HepG2 (cell line): Measurements from ENCODE around the gene INTS2. TPM values are rescaled to one million over a fixed set of nuclear protein-coding genes. Genes with fewer than 3 reads are reported as not detected.

Experiments
- ATAC-seq: fragments of 200-7000 bp; cut with Tn5 transposase; 3 replicates; pipeline ENCODE4 v1.9.1; 2020; ENCODE audit warnings: mild to moderate bottlenecking, moderate library complexity
- BruUV-seq: library from RNA; stranded (reverse); fragments of 400-500 nt; replicated peaks from 2 replicates; lab custom pipeline; 2021; lab: Mats Ljungman, UMichigan
- CTCF ChIA-PET: fragments of 300-600 bp; formaldehyde crosslinking; extraction: SDS; loops from one replicate; lab custom pipeline; 2021; ENCODE audit warnings: low total read pairs, inconsistent platforms, low intra/inter-chr PET ratio; lab: Yijun Ruan, JAX
- POLR2A ChIA-PET: fragments of 350-600 bp; sonication (Branson Sonifier 250); formaldehyde crosslinking; loops from one replicate; lab custom pipeline; 2020; ENCODE audit warnings: antibody characterized with exemption, inconsistent platforms; lab: Yijun Ruan, JAX
- DNase-seq: peaks from one replicate; pipeline ENCODE4 v3.0.0-alpha.2; 2015; ENCODE audit warnings: low spot score
- FAIRE-seq: peaks from 3 replicates; lab custom pipeline; 2011; peaks lifted over from hg19 to GRCh38; lab: Jason Lieb, UNC
- H2AFZ ChIP-seq: one replicate; pipeline ENCODE4 v1.6.1; 2011; ENCODE audit warnings: low read length, inconsistent platforms
- H3K27ac ChIP-seq: fragments of 300-600 bp; 3 replicates; pipeline ENCODE4 v1.8.0; 2011; ENCODE audit warnings: mixed run types, mild to moderate bottlenecking, mixed read lengths, low read length, inconsistent platforms; ENCODE audit not compliant: insufficient read depth; ENCODE audit errors: extremely low read length
- H3K27me3 ChIP-seq, 2 experiments: fragments of 200-600 bp in 1 of 2; 2 replicates in 1 of 2; 3 replicates in 1 of 2; pipeline versions ENCODE4 v1.6.0 to v1.8.0; 2011; ENCODE audit warnings: low read length in 2 of 2, mild to moderate bottlenecking in 2 of 2, moderate library complexity in 2 of 2, inconsistent platforms in 1 of 2; ENCODE audit not compliant: insufficient read depth in 2 of 2, control insufficient read depth in 1 of 2
- H3K36me3 ChIP-seq, 2 experiments: fragments of 200-600 bp in 1 of 2; replicated peaks in 1 of 2; 2 replicates in 1 of 2; 3 replicates in 1 of 2; pipeline versions ENCODE4 v1.5.1 to v1.8.0; 2011; ENCODE audit warnings: low read length in 2 of 2, inconsistent platforms in 1 of 2; ENCODE audit not compliant: insufficient read depth in 2 of 2, control insufficient read depth in 1 of 2
- H3K4me1 ChIP-seq: 2 replicates; pipeline ENCODE4 v1.5.1; 2012; ENCODE audit warnings: low read length, inconsistent platforms; ENCODE audit not compliant: insufficient read depth
- H3K4me2 ChIP-seq: 2 replicates; pipeline ENCODE4 v1.6.0; 2011; ENCODE audit warnings: low read depth, low read length, inconsistent platforms
- H3K4me3 ChIP-seq, 3 experiments: fragments of 200-600 bp in 1 of 3; sonication (generic), shearing (Covaris generic) in 1 of 3; replicated peaks in 1 of 3; 2 replicates each; pipeline ENCODE4 v1.5.1; 2011 to 2016; ENCODE audit warnings: low read length in 3 of 3, inconsistent platforms in 2 of 3, low read depth in 2 of 3, mild to moderate bottlenecking in 2 of 3, control low read depth in 1 of 3, mixed read lengths in 1 of 3; ENCODE audit not compliant: insufficient read depth in 1 of 3
- H3K79me2 ChIP-seq: one replicate; pipeline ENCODE4 v1.6.1; 2011; ENCODE audit warnings: low read length, inconsistent platforms; ENCODE audit not compliant: insufficient read depth
- H3K9ac ChIP-seq: 2 replicates; pipeline ENCODE4 v1.6.0; 2011; ENCODE audit warnings: mild to moderate bottlenecking, low read depth, low read length, inconsistent platforms; ENCODE audit not compliant: insufficient read depth
- H3K9me3 ChIP-seq: 2 replicates; pipeline ENCODE4 v1.5.1; 2012; ENCODE audit warnings: mild to moderate bottlenecking, low read length
- H4K20me1 ChIP-seq: 2 replicates; pipeline ENCODE4 v1.6.0; 2011; ENCODE audit warnings: inconsistent platforms, mild to moderate bottlenecking, low read length, moderate library complexity; ENCODE audit not compliant: insufficient read depth
- ARID2 ChIP-seq: sonication (generic); formaldehyde crosslinking; IDR thresholded peaks from 2 replicates; pipeline ENCODE4 v1.8.1; 2022; ENCODE audit warnings: mild to moderate bottlenecking, missing genetic modification reagents, borderline replicate concordance
- ARNT2 ChIP-seq: sonication (generic); formaldehyde crosslinking; IDR thresholded peaks from 2 replicates; pipeline ENCODE4 v1.8.0; 2022; ENCODE audit warnings: mild to moderate bottlenecking, low read depth, missing genetic modification reagents, moderate library complexity
- HMG20A ChIP-seq: IDR thresholded peaks from 2 replicates; pipeline ENCODE4 v1.6.1; 2016; ENCODE audit warnings: borderline replicate concordance
- HNRNPH1 ChIP-seq: fragments of 200-400 bp; formaldehyde crosslinking; optimal IDR thresholded peaks from 2 replicates; pipeline ENCODE3; 2017; ENCODE audit warnings: mild to moderate bottlenecking, low read depth, low read length
- NKX3-1 ChIP-seq: sonication (generic); formaldehyde crosslinking; IDR thresholded peaks from 2 replicates; pipeline ENCODE4 v1.5.0; 2020; ENCODE audit warnings: missing genetic modification reagents
- NR1H2 ChIP-seq: sonication (generic); formaldehyde crosslinking; IDR thresholded peaks from 2 replicates; pipeline ENCODE4 v1.8.1; 2022; ENCODE audit warnings: low read depth, missing genetic modification reagents, borderline replicate concordance
- SMAD1 ChIP-seq: sonication (generic); formaldehyde crosslinking; IDR thresholded peaks from 2 replicates; pipeline ENCODE4 v1.4.0; 2020; ENCODE audit warnings: missing genetic modification reagents, low read depth, mild to moderate bottlenecking, borderline replicate concordance
- TRIM24 ChIP-seq: sonication (generic); formaldehyde crosslinking; IDR thresholded peaks from 2 replicates; pipeline ENCODE4 v1.8.0; 2022; ENCODE audit warnings: mild to moderate bottlenecking, missing genetic modification reagents
- WIZ ChIP-seq: sonication (generic); formaldehyde crosslinking; IDR thresholded peaks from 2 replicates; pipeline ENCODE4 v1.5.1; 2020; ENCODE audit warnings: mild to moderate bottlenecking, missing genetic modification reagents
- ZBTB2 ChIP-seq: sonication (generic); formaldehyde crosslinking; IDR thresholded peaks from 2 replicates; pipeline ENCODE4 v1.8.0; 2022; ENCODE audit warnings: low read depth, missing genetic modification reagents
- ZFP36 ChIP-seq: fragments of 150-350 bp; IDR thresholded peaks from 2 replicates; pipeline ENCODE4 v1.6.1; 2018; ENCODE audit warnings: borderline replicate concordance, low read length, low read depth; ENCODE audit not compliant: partially characterized antibody
- ZNF24 ChIP-seq: fragments of 450-650 bp; IDR thresholded peaks from 2 replicates; pipeline ENCODE4 v1.6.1; 2017; ENCODE audit warnings: antibody characterized with exemption, mild to moderate bottlenecking
- ZNF292 ChIP-seq: sonication (generic); formaldehyde crosslinking; IDR thresholded peaks from 2 replicates; pipeline ENCODE4 v1.8.1; 2022; ENCODE audit warnings: mild to moderate bottlenecking, low read depth, missing genetic modification reagents, borderline replicate concordance
- ZNF335 ChIP-seq: sonication (generic); formaldehyde crosslinking; IDR thresholded peaks from 2 replicates; pipeline ENCODE4 v1.4.0; 2020; ENCODE audit warnings: missing genetic modification reagents
- ZNF441 ChIP-seq: sonication (generic); formaldehyde crosslinking; IDR thresholded peaks from 2 replicates; pipeline ENCODE4 v1.7.0; 2021; ENCODE audit warnings: missing genetic modification reagents, borderline replicate concordance
- ZNF530 ChIP-seq: sonication (generic); formaldehyde crosslinking; IDR thresholded peaks from 2 replicates; pipeline ENCODE4 v1.5.0; 2020; ENCODE audit warnings: low read depth, mild to moderate bottlenecking, missing genetic modification reagents
- ZNF562 ChIP-seq: sonication (generic); formaldehyde crosslinking; IDR thresholded peaks from 2 replicates; pipeline ENCODE4 v1.8.0; 2022; ENCODE audit warnings: missing genetic modification reagents, borderline replicate concordance
- ZNF724P ChIP-seq: sonication (generic); formaldehyde crosslinking; IDR thresholded peaks from 2 replicates; pipeline ENCODE4 v1.8.0; 2022; ENCODE audit warnings: missing genetic modification reagents, borderline replicate concordance
- WGBS: methylation state at CpG from one replicate; pipeline ENCODE4 v1.1.6; 2017; ENCODE audit warnings: low lambda C conversion rate; 5-methylcytosine and 5-hydroxymethylcytosine counted together
- in situ Hi-C: cut with HindIII; loops from 2 replicates; pipeline ENCODE4 v1.10.0; 2017; ENCODE audit warnings: low pct_unique_long_range_greater_than_20kb; ENCODE audit not compliant: extremely low pct_ligation_motif_present
- intact Hi-C: fragments of 100-400 bp; cut with micrococcal nuclease; formaldehyde crosslinking; loops from one replicate; pipeline ENCODE4 v1.10.0; 2022; ENCODE audit not compliant: unreplicated experiment
- polyA plus RNA-seq, 8 experiments: library from polyadenylated mRNA; depleted of rRNA in 3 of 8; stranded (reverse) in 7 of 8; unstranded in 1 of 8; fragments of >200 nt; fragmentation: Illumina TruSeq in 4 of 8; extraction: Trizol in 4 of 8; gene quantifications; 2 replicates each; pipeline versions ENCODE4 v1.2.1 to v1.2.3, GENCODE V29; 2011 to 2016; ENCODE audit warnings: low read depth in 4 of 8, missing spikeins in 1 of 8, mixed read lengths in 1 of 8; ENCODE audit not compliant: insufficient read depth in 1 of 8
- total RNA-seq, 5 experiments: library from RNA; depleted of rRNA; stranded (reverse); fragments of >200 nt; fragmentation: Illumina TruSeq; extraction: Trizol; gene quantifications; 2 replicates each; pipeline ENCODE4 v1.2.3, GENCODE V29; 2016; ENCODE audit warnings: low read depth in 1 of 5
- TF ChIP-seq, protein P1 (sequence below): sonication (generic); formaldehyde crosslinking; IDR thresholded peaks from 2 replicates; pipeline ENCODE4 v1.4.0; 2020; ENCODE audit warnings: missing genetic modification reagents
- TF ChIP-seq, protein P2 (sequence below): sonication (generic); formaldehyde crosslinking; IDR thresholded peaks from 2 replicates; pipeline ENCODE4 v1.5.0; 2020; ENCODE audit warnings: mild to moderate bottlenecking, missing genetic modification reagents, borderline replicate concordance

Gene INTS2
- total and polyA plus RNA-seq, 2 of the 13 experiments (the other 11 are each of a cell fraction or from before 2014, with no cell fraction given): 20.5 to 30.2 TPM

GRCh38 chr17:61842899-61843298 is 84.9 kb downstream of the INTS2 start:
- Histone ChIP-seq H3K36me3 (peaks cover 11 to 29% of the 10 kb centered on the region in 2 experiments), H4K20me1 (no peaks in the 10 kb centered on the region), H2AFZ (no peak overlapping the region), H3K4me1 (no peaks in the 10 kb centered on the region), H3K27me3 (no peaks in the 10 kb centered on the region), H3K4me2 (no peak overlapping the region), H3K4me3 (no peak overlapping the region), H3K9ac (no peak overlapping the region), H3K9me3 (no peaks in the 10 kb centered on the region), H3K27ac (no peak overlapping the region), H3K79me2 (no peaks in the 10 kb centered on the region)
- POLR2A ChIA-PET: no interaction called here
- intact Hi-C loops (no loop called here), in situ Hi-C loops (loop anchor here (25.0 kb wide), 1 partner anchor 831 kb away; no protein-coding TSS in a partner anchor)
- ATAC-seq (no peak), FAIRE-seq (no peak), DNase-seq (no peak)
- BruUV-seq: no TSS peak
- WGBS: 95% methylated on average over 1 of the region's 1 CpG
- CTCF ChIA-PET: no interaction called here
- TF ChIP-seq, protein P1, sequence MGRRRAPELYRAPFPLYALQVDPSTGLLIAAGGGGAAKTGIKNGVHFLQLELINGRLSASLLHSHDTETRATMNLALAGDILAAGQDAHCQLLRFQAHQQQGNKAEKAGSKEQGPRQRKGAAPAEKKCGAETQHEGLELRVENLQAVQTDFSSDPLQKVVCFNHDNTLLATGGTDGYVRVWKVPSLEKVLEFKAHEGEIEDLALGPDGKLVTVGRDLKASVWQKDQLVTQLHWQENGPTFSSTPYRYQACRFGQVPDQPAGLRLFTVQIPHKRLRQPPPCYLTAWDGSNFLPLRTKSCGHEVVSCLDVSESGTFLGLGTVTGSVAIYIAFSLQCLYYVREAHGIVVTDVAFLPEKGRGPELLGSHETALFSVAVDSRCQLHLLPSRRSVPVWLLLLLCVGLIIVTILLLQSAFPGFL (CRISPR knock-in tag): no peak
- TF ChIP-seq ARNT2 (CRISPR knock-in tag) (no peak), TRIM24 (no peak), WIZ (CRISPR knock-in tag) (no peak), ZNF24 (no peak), ZBTB2 (CRISPR knock-in tag) (no peak), ZNF530 (no peak), ZNF562 (CRISPR knock-in tag) (no peak), ZNF441 (no peak), HMG20A (CRISPR knock-in tag) (no peak), ZNF335 (CRISPR knock-in tag) (no peak), NKX3-1 (no peak), NR1H2 (CRISPR knock-in tag) (no peak), ZNF724P (CRISPR knock-in tag) (no peak), ZNF292 (CRISPR knock-in tag) (no peak), HNRNPH1 (no peak), SMAD1 (CRISPR knock-in tag) (no peak), ZFP36 (no peak), ARID2 (CRISPR knock-in tag) (no peak)
- TF ChIP-seq, protein P2, sequence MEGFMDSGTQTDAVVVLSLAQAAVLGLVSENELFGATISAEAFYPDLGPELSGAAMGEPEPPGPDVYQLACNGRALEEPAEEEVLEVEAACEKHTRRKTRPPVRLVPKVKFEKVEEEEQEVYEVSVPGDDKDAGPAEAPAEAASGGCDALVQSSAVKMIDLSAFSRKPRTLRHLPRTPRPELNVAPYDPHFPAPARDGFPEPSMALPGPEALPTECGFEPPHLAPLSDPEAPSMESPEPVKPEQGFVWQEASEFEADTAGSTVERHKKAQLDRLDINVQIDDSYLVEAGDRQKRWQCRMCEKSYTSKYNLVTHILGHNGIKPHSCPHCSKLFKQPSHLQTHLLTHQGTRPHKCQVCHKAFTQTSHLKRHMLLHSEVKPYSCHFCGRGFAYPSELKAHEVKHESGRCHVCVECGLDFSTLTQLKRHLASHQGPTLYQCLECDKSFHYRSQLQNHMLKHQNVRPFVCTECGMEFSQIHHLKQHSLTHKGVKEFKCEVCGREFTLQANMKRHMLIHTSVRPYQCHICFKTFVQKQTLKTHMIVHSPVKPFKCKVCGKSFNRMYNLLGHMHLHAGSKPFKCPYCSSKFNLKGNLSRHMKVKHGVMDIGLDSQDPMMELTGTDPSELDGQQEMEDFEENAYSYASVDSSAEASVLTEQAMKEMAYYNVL: no peak
